ENCODE results near the gene CCNK. TPM values are rescaled to one million over a fixed set of nuclear protein-coding genes. Genes with fewer than 3 reads are reported as not detected.

Gene CCNK
- total and polyA plus RNA-seq, 7 experiments from 2014 or later, result 16.5 to 139 (median 72.4) TPM

DNA sequence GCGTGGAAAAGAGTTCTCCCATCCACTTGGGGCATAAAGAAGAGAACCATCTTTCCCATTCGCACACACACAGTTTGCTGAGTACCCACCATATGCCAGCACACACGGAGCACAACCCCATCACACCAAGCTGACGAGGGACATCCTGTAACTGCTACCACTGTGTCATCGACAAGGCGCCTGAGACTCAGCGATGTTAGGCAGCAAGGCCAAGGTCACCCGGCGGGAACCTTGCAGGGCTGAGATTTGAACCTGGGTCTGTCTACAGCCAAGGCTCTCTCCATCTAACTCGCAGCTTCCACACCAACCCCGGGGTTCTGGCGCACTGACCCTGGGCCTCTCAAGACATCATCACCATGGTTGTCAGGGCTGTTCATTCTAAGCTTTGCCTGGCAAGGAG is 62.8 kb downstream of the CCNK start:
- Histone ChIP-seq H3K4me1 (ENCODE audit: control insufficient read depth in 2 of 2, insufficient read depth in 2 of 2, low read length in 2 of 2) (no peaks in the 10 kb centered on the region), H3K27ac (ENCODE audit: low read depth, low read length) (no peak overlapping the region), H3K36me3 (ENCODE audit: control insufficient read depth in 2 of 3, insufficient read depth in 3 of 3, low read length in 3 of 3) (no peaks in the 10 kb centered on the region), H3K9me3 (ENCODE audit: control insufficient read depth in 2 of 3, low read length in 3 of 3) (no peaks in the 10 kb centered on the region), H3K4me3 (ENCODE audit: low read length) (no peak overlapping the region), H3K27me3 (ENCODE audit: control insufficient read depth in 2 of 2, insufficient read depth in 2 of 2, low read length in 2 of 2) (no peaks in the 10 kb centered on the region)
- ATAC-seq, result no peak
- ChIA-PET POLR2A (no interaction called here), CTCF (no interaction called here)
- Mint-ChIP-seq H3K9me3 (no peaks in the 10 kb centered on the region), H3K27ac (peak overlapping the region in 1 of 9 donors; percentile 24), H3K4me1 (peaks cover 0 to 21% (median 14%) of the 10 kb centered on the region in 7 donors), H3K4me3 (no peak overlapping the region), H3K36me3 (no peaks in the 10 kb centered on the region), H3K27me3 (no peaks in the 10 kb centered on the region)
- DNase-seq, result no peak
- intact Hi-C loops (cut with micrococcal nuclease), result no loop called here

DNA sequence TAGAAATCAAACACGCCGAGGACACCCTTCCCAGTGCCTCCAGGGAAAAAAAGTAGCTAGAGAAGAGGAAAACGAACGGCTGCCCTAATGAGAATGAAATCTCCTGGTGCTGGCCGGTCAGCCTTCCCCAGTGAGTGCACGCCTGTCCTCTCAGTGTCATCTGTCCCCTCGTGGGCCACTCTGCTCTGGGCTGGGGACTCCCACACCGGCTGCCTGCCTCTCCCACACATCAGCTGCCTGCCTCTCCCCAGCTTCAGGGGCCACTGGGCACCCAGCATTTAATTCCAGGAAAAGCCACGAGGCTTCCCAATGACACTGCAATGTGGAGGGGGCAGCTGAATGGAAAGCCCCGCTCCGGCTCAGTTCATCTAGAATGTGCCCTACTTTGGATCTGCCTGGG is 63.8 kb downstream of the CCNK start:
- no peaks in the 10 kb centered on the region for H3K9me3 ChIP-seq (ENCODE audit: control insufficient read depth in 2 of 3, low read length in 3 of 3)
- Mint-ChIP-seq H3K9me3 (no peaks in the 10 kb centered on the region), H3K36me3 (no peaks in the 10 kb centered on the region), H3K27ac (no peak overlapping the region), H3K27me3 (no peaks in the 10 kb centered on the region), H3K4me1 (peaks cover 0 to 21% (median 14%) of the 10 kb centered on the region in 7 donors), H3K4me3 (no peak overlapping the region)
- no peak overlapping the region for H3K4me3 ChIP-seq (ENCODE audit: low read length)
- no peaks in the 10 kb centered on the region for H3K36me3 ChIP-seq (ENCODE audit: control insufficient read depth in 2 of 3, insufficient read depth in 3 of 3, low read length in 3 of 3)
- CTCF ChIA-PET, result no interaction called here
- no peaks in the 10 kb centered on the region for H3K27me3 ChIP-seq (ENCODE audit: control insufficient read depth in 2 of 2, insufficient read depth in 2 of 2, low read length in 2 of 2)
- DNase-seq (no peak), ATAC-seq (no peak)
- POLR2A ChIA-PET, result no interaction called here
- no peaks in the 10 kb centered on the region for H3K4me1 ChIP-seq (ENCODE audit: control insufficient read depth in 2 of 2, insufficient read depth in 2 of 2, low read length in 2 of 2)
- intact Hi-C loops (cut with micrococcal nuclease), result no loop called here
- H3K27ac ChIP-seq (ENCODE audit: low read depth, low read length), result no peak overlapping the region

DNA sequence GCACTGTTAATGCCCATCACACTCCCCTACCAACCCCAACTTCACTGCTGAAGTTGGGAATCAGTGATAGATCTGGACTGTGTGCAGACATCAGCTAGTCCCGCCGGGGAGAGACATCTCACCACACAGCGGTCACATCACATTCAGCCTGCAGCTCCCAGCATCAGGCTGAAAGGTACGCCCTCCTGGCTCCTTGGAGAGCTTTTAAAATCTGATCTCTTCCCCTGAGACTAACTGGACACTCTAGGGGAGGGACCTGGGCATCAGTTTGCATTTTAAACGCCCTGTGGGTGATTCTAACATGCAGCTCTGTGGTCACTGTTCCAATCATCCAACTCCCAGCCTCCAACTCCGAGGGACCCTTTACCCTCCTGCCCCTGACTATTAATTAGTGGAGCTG is 64.4 kb downstream of the CCNK start:
- no peaks in the 10 kb centered on the region for H3K27me3 Mint-ChIP-seq
- ChIA-PET CTCF (no interaction called here), POLR2A (interaction anchor here (0.8 kb wide), 1 partner anchor 10 kb away, joined by 3 read pairs; no protein-coding TSS in a partner anchor)
- no peak for ATAC-seq
- H3K27me3 ChIP-seq (ENCODE audit: control insufficient read depth in 2 of 2, insufficient read depth in 2 of 2, low read length in 2 of 2), result no peaks in the 10 kb centered on the region
- peaks cover 0 to 21% (median 14%) of the 10 kb centered on the region in 7 donors for H3K4me1 Mint-ChIP-seq
- no peaks in the 10 kb centered on the region for H3K36me3 ChIP-seq (ENCODE audit: control insufficient read depth in 2 of 3, insufficient read depth in 3 of 3, low read length in 3 of 3)
- intact Hi-C loops (cut with micrococcal nuclease), result no loop called here
- DNase-seq, result no peak
- H3K9me3 Mint-ChIP-seq, result no peaks in the 10 kb centered on the region
- no peak overlapping the region for H3K4me3 ChIP-seq (ENCODE audit: low read length)
- no peaks in the 10 kb centered on the region for H3K9me3 ChIP-seq (ENCODE audit: control insufficient read depth in 2 of 3, low read length in 3 of 3)
- no peak overlapping the region for H3K27ac Mint-ChIP-seq
- no peaks in the 10 kb centered on the region for H3K36me3 Mint-ChIP-seq
- no peak overlapping the region for H3K4me3 Mint-ChIP-seq
- H3K4me1 ChIP-seq (ENCODE audit: control insufficient read depth in 2 of 2, insufficient read depth in 2 of 2, low read length in 2 of 2), result no peaks in the 10 kb centered on the region
- H3K27ac ChIP-seq (ENCODE audit: low read depth, low read length), result no peak overlapping the region

DNA sequence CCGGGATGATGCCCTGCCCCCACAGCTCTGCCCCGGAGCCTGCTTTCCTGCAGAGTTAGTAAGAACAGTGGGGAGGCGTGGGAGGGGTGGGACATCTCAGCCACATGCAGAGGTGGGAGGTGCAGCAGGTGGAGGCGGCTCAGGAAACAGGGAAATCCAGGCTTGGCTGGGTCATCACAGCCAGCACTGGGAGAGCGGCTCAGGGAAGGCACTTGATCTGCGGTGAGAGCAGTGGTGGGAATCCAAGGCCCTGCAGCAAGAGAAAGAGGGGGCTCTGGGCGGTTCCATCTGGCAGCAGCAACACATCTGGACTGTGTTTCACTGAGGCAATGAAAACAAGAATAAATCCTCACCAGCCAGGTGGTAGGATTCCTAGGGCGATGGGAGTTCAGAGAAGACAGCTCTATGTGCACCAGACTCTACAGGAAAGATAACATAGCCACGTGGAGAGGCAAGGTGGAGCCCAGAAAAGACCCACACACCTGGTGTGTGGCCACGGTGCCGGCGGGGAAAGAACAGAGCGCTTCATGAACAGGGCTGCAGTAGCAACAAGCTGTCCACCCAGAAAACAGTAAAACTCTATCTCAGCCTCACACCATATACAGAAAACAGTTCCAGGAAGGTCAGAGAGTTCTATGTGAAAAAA is 65.1 kb downstream of the CCNK start:
- H3K4me1 ChIP-seq (ENCODE audit: control insufficient read depth in 2 of 2, insufficient read depth in 2 of 2, low read length in 2 of 2), result no peaks in the 10 kb centered on the region
- Mint-ChIP-seq H3K27me3 (no peaks in the 10 kb centered on the region), H3K4me1 (peaks cover 0 to 24% (median 11%) of the 10 kb centered on the region in 7 donors), H3K9me3 (no peaks in the 10 kb centered on the region), H3K36me3 (no peaks in the 10 kb centered on the region), H3K4me3 (no peak overlapping the region), H3K27ac (peak overlapping the region in 1 of 9 donors; percentile 17)
- DNase-seq (no peak), ATAC-seq (no peak)
- H3K9me3 ChIP-seq (ENCODE audit: control insufficient read depth in 2 of 3, low read length in 3 of 3), result no peaks in the 10 kb centered on the region
- ChIA-PET CTCF (interaction anchor here (0.6 kb wide), 1 partner anchor 32 kb away, joined by 3 read pairs; no protein-coding TSS in a partner anchor), POLR2A (interaction anchor here (0.8 kb wide), 1 partner anchor 9 kb away, joined by 3 read pairs; no protein-coding TSS in a partner anchor)
- H3K4me3 ChIP-seq (ENCODE audit: low read length), result no peak overlapping the region
- H3K36me3 ChIP-seq (ENCODE audit: control insufficient read depth in 2 of 3, insufficient read depth in 3 of 3, low read length in 3 of 3), result no peaks in the 10 kb centered on the region
- intact Hi-C loops (cut with micrococcal nuclease), result no loop called here
- H3K27ac ChIP-seq (ENCODE audit: low read depth, low read length), result no peak overlapping the region
- H3K27me3 ChIP-seq (ENCODE audit: control insufficient read depth in 2 of 2, insufficient read depth in 2 of 2, low read length in 2 of 2), result no peaks in the 10 kb centered on the region

DNA sequence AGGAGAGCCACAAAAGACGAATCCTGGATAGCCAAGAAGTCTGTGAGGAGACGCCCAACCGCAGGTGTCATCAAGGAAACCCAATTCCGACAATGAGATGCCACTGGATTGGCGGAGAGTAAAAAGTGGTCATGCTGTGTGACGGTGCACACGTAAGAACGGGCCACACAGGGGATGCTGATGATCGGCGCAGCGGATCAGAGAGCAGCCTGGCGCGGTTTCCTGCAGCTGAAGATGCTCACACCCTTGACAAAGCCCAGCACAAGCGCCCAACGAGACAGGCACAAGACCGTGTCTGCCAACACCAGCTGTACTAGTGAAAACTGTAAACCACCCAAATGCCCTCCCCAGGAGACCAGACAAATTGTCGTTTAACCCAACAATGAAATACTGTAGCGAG is 67.0 kb downstream of the CCNK start:
- no peaks in the 10 kb centered on the region for H3K27me3 ChIP-seq (ENCODE audit: control insufficient read depth in 2 of 2, insufficient read depth in 2 of 2, low read length in 2 of 2)
- H3K27ac Mint-ChIP-seq, result no peak overlapping the region
- H3K27me3 Mint-ChIP-seq, result no peaks in the 10 kb centered on the region
- no peak overlapping the region for H3K27ac ChIP-seq (ENCODE audit: low read depth, low read length)
- H3K36me3 Mint-ChIP-seq, result no peaks in the 10 kb centered on the region
- no peaks in the 10 kb centered on the region for H3K9me3 Mint-ChIP-seq
- no peaks in the 10 kb centered on the region for H3K36me3 ChIP-seq (ENCODE audit: control insufficient read depth in 2 of 3, insufficient read depth in 3 of 3, low read length in 3 of 3)
- CTCF ChIA-PET, result no interaction called here
- no peak overlapping the region for H3K4me3 ChIP-seq (ENCODE audit: low read length)
- no peaks in the 10 kb centered on the region for H3K4me1 ChIP-seq (ENCODE audit: control insufficient read depth in 2 of 2, insufficient read depth in 2 of 2, low read length in 2 of 2)
- intact Hi-C loops (cut with micrococcal nuclease), result no loop called here
- H3K9me3 ChIP-seq (ENCODE audit: control insufficient read depth in 2 of 3, low read length in 3 of 3), result no peaks in the 10 kb centered on the region
- no peak overlapping the region for H3K4me3 Mint-ChIP-seq
- DNase-seq (no peak), ATAC-seq (no peak)
- POLR2A ChIA-PET, result no interaction called here
- H3K4me1 Mint-ChIP-seq, result peaks cover 0 to 13% (median 5%) of the 10 kb centered on the region in 7 donors

DNA sequence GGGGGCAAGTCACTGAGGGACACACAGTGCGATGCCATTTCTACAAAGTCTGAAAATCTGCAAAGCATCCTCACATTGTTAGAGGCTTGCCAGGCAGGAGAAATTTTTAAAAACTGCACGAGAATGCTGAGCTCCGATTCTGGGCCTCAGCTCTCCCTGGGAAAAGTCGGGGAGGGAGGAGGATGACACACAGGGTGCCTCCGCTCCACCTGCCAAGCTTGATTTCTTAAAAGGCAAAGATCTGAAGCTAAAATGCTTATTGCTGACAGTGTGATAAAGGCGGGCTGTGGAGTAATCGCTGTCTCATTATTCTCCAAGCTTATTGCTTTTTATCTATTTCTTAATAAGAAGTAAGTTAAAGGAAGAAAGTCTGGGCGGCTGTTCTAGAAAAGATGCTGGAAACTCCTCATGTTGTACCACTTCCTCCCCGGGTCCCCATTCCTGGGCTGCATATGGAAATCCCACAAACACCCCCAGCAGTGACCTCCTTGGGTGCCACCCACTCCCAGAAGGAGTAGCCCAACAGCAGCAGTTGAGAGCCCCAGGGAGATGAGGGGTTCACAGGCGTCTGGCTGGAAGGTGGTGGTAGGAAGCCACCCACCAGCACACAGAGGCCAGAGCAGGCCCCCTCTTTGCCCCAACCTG is 67.8 kb downstream of the CCNK start:
- DNase-seq (no peak), ATAC-seq (no peak)
- H3K27ac Mint-ChIP-seq, result peak overlapping the region in 1 of 9 donors; percentile 4
- peaks cover 0 to 10% (median 4%) of the 10 kb centered on the region in 7 donors for H3K4me1 Mint-ChIP-seq
- no peak overlapping the region for H3K4me3 Mint-ChIP-seq
- Histone ChIP-seq H3K4me3 (ENCODE audit: low read length) (no peak overlapping the region), H3K4me1 (ENCODE audit: control insufficient read depth in 2 of 2, insufficient read depth in 2 of 2, low read length in 2 of 2) (no peaks in the 10 kb centered on the region), H3K27me3 (ENCODE audit: control insufficient read depth in 2 of 2, insufficient read depth in 2 of 2, low read length in 2 of 2) (no peaks in the 10 kb centered on the region), H3K9me3 (ENCODE audit: control insufficient read depth in 2 of 3, low read length in 3 of 3) (no peaks in the 10 kb centered on the region), H3K36me3 (ENCODE audit: control insufficient read depth in 2 of 3, insufficient read depth in 3 of 3, low read length in 3 of 3) (no peaks in the 10 kb centered on the region), H3K27ac (ENCODE audit: low read depth, low read length) (no peak overlapping the region)
- intact Hi-C loops (cut with micrococcal nuclease), result no loop called here
- no peaks in the 10 kb centered on the region for H3K27me3 Mint-ChIP-seq
- H3K9me3 Mint-ChIP-seq, result no peaks in the 10 kb centered on the region
- CTCF ChIA-PET, result interaction anchor here (0.6 kb wide), 1 partner anchor 550 kb away, joined by 3 read pairs; no protein-coding TSS in a partner anchor
- no peaks in the 10 kb centered on the region for H3K36me3 Mint-ChIP-seq
- POLR2A ChIA-PET, result no interaction called here

DNA sequence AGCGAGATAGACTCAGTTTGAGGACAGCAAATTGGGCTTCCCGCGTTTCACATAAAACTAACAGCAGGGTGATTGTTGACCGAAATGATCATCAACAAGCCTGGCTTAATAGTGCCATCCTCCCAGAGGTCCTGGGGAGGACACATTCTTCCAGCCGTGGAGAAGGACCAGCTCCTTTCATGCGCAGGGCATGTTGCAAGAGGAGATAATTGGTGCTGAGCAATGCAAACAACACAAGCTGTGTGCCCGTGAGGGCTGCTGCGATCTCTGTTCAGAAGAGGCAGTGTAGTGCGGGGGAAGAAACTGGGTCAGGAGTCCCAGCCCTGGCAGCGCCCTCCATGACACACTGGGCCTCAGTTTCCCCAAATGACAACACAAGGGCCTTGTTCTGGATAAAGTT is 68.5 kb downstream of the CCNK start:
- Mint-ChIP-seq H3K27me3 (no peaks in the 10 kb centered on the region), H3K4me3 (no peak overlapping the region), H3K4me1 (peaks cover 0 to 8% (median 4%) of the 10 kb centered on the region in 7 donors), H3K27ac (peak overlapping the region in 1 of 9 donors; percentile 4), H3K36me3 (no peaks in the 10 kb centered on the region), H3K9me3 (no peaks in the 10 kb centered on the region)
- Histone ChIP-seq H3K27ac (ENCODE audit: low read depth, low read length) (no peak overlapping the region), H3K4me1 (ENCODE audit: control insufficient read depth in 2 of 2, insufficient read depth in 2 of 2, low read length in 2 of 2) (no peaks in the 10 kb centered on the region), H3K9me3 (ENCODE audit: control insufficient read depth in 2 of 3, low read length in 3 of 3) (no peaks in the 10 kb centered on the region), H3K4me3 (ENCODE audit: low read length) (no peak overlapping the region), H3K27me3 (ENCODE audit: control insufficient read depth in 2 of 2, insufficient read depth in 2 of 2, low read length in 2 of 2) (no peaks in the 10 kb centered on the region), H3K36me3 (ENCODE audit: control insufficient read depth in 2 of 3, insufficient read depth in 3 of 3, low read length in 3 of 3) (no peaks in the 10 kb centered on the region)
- DNase-seq, result no peak
- CTCF ChIA-PET, result interaction anchor here (0.6 kb wide), 1 partner anchor 549 kb away, joined by 3 read pairs; no protein-coding TSS in a partner anchor
- POLR2A ChIA-PET, result interaction anchor here (0.5 kb wide), 1 partner anchor 33 kb away, joined by 3 read pairs; no protein-coding TSS in a partner anchor
- no peak for ATAC-seq
- intact Hi-C loops (cut with micrococcal nuclease), result no loop called here
